Measurements from ENCODE around the gene SEMA6B. TPM values are rescaled to one million over a fixed set of nuclear protein-coding genes. Genes with fewer than 3 reads are reported as not detected.

SEMA6B gene
- polyA plus RNA-seq, 1 donor: 3.3 TPM

DNA sequence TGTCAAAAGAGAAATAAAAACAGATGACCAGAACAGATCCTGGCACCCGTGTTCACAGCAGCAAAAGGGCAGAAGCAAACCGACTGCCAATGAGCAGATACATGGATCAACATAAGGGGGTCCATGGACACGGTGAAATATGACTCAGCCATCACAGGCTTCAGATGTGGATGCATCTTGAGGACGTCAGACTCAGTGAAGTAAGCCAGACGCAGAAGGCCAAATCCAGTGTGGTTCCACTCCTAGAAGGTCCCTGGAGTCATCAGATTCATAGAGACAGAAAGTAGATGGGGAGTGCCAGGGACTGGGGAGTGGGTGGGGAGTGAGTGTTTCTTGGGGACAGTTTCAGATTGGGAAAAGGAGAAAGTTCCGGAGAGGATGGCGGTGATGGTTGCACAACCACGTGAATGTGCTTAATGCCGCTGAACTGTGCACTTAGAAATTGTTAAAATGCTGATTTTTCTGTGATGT lies 28.8 kb upstream of the SEMA6B start:
- Histone ChIP-seq H3K4me3 (ENCODE audit: low read length) (no peak overlapping the region), H3K4me1 (ENCODE audit: control insufficient read depth, insufficient read depth, low read length) (peaks cover 7% of the 10 kb centered on the region), H3K27ac (ENCODE audit: low read length) (no peak overlapping the region), H3K9me3 (ENCODE audit: control insufficient read depth, low read depth, low read length) (peaks cover 10% of the 10 kb centered on the region), H3K36me3 (ENCODE audit: control insufficient read depth, insufficient read depth, low read length) (no peaks in the 10 kb centered on the region), H3K27me3 (ENCODE audit: control insufficient read depth, insufficient read depth, low read length) (peaks cover 42% of the 10 kb centered on the region)
- no peak for DNase-seq
- WGBS (ENCODE audit: insufficient coverage, low lambda C conversion rate): no CpG with 5 or more reads among the region's 9 CpGs

DNA sequence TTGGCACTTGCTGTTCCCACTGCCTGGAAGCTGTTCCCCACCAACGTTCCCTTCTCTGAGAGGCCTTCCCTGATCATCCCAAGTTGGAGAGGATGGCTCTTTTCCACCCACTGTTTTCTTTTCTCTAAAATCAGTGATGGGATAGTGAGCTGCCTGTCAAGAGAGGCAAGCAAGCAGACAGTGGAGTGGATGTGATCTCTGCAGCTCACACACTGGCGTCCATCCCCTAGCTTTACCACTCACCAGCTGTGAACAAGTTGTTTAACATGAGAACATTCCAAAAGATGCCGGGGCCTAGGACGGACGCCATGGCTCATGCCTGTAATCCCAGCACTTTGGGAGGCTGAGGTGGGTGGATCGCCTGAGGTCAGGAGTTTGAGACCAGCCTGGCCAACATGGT lies 28.0 kb upstream of the SEMA6B start:
- DNase-seq: no peak
- no peaks in the 10 kb centered on the region for H3K36me3 ChIP-seq (ENCODE audit: control insufficient read depth, insufficient read depth, low read length)
- peaks cover 10% of the 10 kb centered on the region for H3K9me3 ChIP-seq (ENCODE audit: control insufficient read depth, low read depth, low read length)
- 100% methylated on average over 1 of the region's 6 CpGs for WGBS (ENCODE audit: insufficient coverage, low lambda C conversion rate)
- H3K4me3 ChIP-seq (ENCODE audit: low read length): no peak overlapping the region
- no peak overlapping the region for H3K27ac ChIP-seq (ENCODE audit: low read length)
- H3K27me3 ChIP-seq (ENCODE audit: control insufficient read depth, insufficient read depth, low read length): peaks cover 45% of the 10 kb centered on the region
- peaks cover 7% of the 10 kb centered on the region for H3K4me1 ChIP-seq (ENCODE audit: control insufficient read depth, insufficient read depth, low read length)

DNA sequence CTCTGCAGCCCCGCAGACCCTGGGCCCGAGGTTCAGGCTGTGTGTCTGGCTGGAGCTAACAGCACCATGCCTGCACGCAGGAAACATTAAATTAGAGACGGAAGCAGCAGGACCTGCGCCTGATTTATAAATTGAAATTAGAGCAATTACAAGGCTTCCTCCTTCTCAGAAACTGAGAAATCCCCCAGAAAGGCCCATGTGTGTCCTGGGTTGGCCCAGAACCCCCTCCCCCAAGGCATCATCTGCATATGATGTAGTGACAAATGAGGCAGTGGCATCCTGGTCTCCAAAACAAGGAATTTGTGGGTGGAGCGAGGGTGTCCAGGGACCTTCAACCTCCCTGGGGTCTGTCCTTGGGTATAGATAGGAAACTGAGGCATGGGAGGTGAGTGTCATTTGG lies 27.2 kb upstream of the SEMA6B start:
- Histone ChIP-seq H3K36me3 (ENCODE audit: control insufficient read depth, insufficient read depth, low read length) (no peaks in the 10 kb centered on the region), H3K4me3 (ENCODE audit: low read length) (no peak overlapping the region), H3K4me1 (ENCODE audit: control insufficient read depth, insufficient read depth, low read length) (peaks cover 7% of the 10 kb centered on the region), H3K9me3 (ENCODE audit: control insufficient read depth, low read depth, low read length) (peaks cover 10% of the 10 kb centered on the region), H3K27me3 (ENCODE audit: control insufficient read depth, insufficient read depth, low read length) (peaks cover 51% of the 10 kb centered on the region), H3K27ac (ENCODE audit: low read length) (no peak overlapping the region)
- WGBS (ENCODE audit: insufficient coverage, low lambda C conversion rate): no CpG with 5 or more reads among the region's 6 CpGs
- DNase-seq: no peak

DNA sequence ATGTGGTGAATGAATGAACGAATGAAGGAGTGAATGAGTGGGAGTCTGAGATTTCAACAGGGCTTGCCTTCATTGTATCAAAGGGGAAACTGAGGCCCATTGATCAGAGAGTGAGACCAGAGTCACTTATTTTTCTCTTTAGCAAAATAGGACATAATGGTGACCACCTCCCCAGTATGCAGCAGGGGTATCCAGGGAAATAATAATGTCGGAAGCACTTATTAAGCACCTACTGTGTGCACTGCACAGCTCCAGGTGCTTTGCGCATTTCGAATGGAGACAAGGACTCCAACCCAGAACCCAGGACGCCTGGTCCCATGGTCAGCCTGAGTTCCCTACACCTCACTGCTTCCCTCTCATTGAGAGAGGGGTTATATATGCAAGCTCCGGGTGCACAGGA lies 26.8 kb upstream of the SEMA6B start:
- Histone ChIP-seq H3K36me3 (ENCODE audit: control insufficient read depth, insufficient read depth, low read length) (no peaks in the 10 kb centered on the region), H3K4me1 (ENCODE audit: control insufficient read depth, insufficient read depth, low read length) (peaks cover 7% of the 10 kb centered on the region), H3K9me3 (ENCODE audit: control insufficient read depth, low read depth, low read length) (peaks cover 10% of the 10 kb centered on the region), H3K27ac (ENCODE audit: low read length) (no peak overlapping the region), H3K4me3 (ENCODE audit: low read length) (no peak overlapping the region), H3K27me3 (ENCODE audit: control insufficient read depth, insufficient read depth, low read length) (peaks cover 50% of the 10 kb centered on the region)
- DNase-seq: no peak
- WGBS (ENCODE audit: insufficient coverage, low lambda C conversion rate): no CpG with 5 or more reads among the region's 6 CpGs

DNA sequence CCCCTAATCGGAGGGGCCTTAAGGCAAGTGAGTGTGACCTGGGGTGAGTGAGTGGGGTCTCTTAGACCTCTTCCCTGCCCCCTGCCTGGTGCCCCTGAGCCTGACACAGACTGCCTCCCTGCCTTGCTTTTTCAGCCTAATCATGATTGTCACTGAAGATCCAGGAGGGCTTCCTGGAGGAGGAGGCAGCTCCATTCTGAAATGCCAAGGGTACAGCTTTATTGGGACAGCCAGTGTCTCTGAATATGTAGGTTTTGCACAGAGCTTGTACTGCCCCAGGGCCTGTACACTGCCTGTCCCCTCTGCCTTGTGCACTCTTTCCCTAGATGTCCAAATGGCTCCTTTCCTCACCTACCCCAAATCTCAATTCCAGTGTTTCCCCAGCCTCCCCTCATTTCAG lies 26.1 kb upstream of the SEMA6B start:
- H3K27ac ChIP-seq (ENCODE audit: low read length): no peak overlapping the region
- H3K27me3 ChIP-seq (ENCODE audit: control insufficient read depth, insufficient read depth, low read length): peaks cover 54% of the 10 kb centered on the region
- H3K4me3 ChIP-seq (ENCODE audit: low read length): no peak overlapping the region
- WGBS (ENCODE audit: insufficient coverage, low lambda C conversion rate): no CpG with 5 or more reads among the region's 1 CpG
- DNase-seq: no peak
- H3K36me3 ChIP-seq (ENCODE audit: control insufficient read depth, insufficient read depth, low read length): no peaks in the 10 kb centered on the region
- peaks cover 10% of the 10 kb centered on the region for H3K9me3 ChIP-seq (ENCODE audit: control insufficient read depth, low read depth, low read length)
- peaks cover 7% of the 10 kb centered on the region for H3K4me1 ChIP-seq (ENCODE audit: control insufficient read depth, insufficient read depth, low read length)

DNA sequence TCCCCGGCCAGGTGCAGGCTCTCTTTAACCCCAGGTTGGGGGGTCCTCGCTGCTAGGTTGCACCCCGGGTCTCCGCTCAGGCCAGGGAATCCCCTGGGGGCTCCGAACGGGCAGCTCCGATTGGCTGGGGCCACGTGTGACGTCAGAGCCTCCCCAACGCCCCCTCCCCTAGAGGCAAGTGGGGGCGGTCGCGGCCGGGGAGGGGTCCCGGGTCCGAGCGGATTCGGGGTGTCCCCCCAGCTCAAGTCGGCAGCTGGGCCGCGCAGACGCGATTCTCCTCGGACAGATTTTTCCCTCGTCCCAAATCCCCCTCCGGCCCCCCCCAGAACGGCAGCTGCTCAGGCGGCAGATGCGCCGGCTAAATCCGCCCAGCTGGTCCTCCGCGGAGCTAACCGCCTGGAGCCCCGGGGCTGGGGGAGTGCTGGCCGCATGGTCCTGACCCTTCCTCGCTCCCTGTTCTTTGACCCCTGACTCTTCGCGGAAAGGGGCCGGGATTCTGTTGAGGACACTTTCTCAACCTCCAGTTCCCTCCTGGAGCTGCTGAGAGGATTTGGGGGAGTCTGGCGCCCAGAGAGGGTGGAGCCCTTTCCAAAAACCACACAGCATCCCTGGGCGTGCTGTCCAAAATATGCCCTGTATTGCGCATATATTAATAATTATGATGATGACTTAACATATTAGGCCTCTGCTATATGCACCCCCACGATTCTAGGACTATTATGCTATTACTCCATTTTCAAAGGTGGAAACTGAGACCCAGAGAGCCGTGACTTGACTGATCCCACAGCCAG lies 25.4 kb upstream of the SEMA6B start:
- Histone ChIP-seq H3K9me3 (ENCODE audit: control insufficient read depth, low read depth, low read length) (peaks cover 14% of the 10 kb centered on the region), H3K4me3 (ENCODE audit: low read length) (peak overlapping the region; percentile 38)

DNA sequence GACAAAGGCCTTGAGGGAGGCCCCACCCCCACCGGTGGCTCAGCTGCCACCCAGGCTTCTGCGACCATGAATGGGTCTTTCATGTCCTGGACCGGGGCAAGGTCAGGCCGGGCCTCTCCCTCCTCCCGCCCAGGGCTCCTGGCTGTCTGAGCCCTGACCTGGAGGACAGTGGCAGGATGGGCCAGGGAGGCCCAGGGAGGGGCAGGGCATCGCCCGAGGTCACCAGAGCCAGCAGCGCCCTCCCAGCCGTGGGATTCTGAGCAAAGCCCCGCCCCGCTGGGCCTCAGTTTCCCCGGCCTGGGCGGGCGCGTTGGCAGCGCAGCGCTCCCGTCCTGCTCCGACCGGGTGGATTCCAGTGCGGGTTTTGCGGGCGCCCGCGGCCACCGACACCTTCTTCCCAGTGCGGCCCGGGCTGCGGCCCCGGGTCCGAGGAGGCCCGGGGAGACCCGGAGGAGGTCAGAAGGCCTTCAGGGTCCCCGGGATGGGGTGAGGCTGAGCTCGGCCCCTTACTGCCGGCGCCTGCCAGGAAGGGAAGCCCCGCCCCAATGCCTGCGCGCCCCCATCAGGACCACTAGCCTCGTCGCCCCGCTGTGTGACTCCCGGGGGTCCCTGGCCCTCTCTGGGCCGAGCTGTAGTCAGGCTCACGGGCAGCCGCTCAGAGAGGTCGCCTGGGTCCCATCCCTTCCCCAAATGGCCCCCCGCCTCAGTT lies 24.6 kb upstream of the SEMA6B start:
- H3K4me1 ChIP-seq (ENCODE audit: control insufficient read depth, insufficient read depth, low read length): peaks cover 7% of the 10 kb centered on the region
- H3K27me3 ChIP-seq (ENCODE audit: control insufficient read depth, insufficient read depth, low read length): peaks cover 68% of the 10 kb centered on the region
- no peak overlapping the region for H3K27ac ChIP-seq (ENCODE audit: low read length)
- peak overlapping the region; percentile 38 for H3K4me3 ChIP-seq (ENCODE audit: low read length)
- no CpG with 5 or more reads among the region's 49 CpGs for WGBS (ENCODE audit: insufficient coverage, low lambda C conversion rate)
- peaks cover 14% of the 10 kb centered on the region for H3K9me3 ChIP-seq (ENCODE audit: control insufficient read depth, low read depth, low read length)
- H3K36me3 ChIP-seq (ENCODE audit: control insufficient read depth, insufficient read depth, low read length): no peaks in the 10 kb centered on the region
- peak in 1 of 2 donors; percentile 30 for DNase-seq

More for the DNA sequence above, 25.4 kb upstream of the SEMA6B start:
- no peak for DNase-seq
- 60% methylated on average over 1 of the region's 45 CpGs for whole genome bisulfite sequencing (ENCODE audit: insufficient coverage, low lambda C conversion rate)
- H3K27me3 ChIP-seq (ENCODE audit: control insufficient read depth, insufficient read depth, low read length): peaks cover 61% of the 10 kb centered on the region
- peaks cover 7% of the 10 kb centered on the region for H3K4me1 ChIP-seq (ENCODE audit: control insufficient read depth, insufficient read depth, low read length)
- H3K36me3 ChIP-seq (ENCODE audit: control insufficient read depth, insufficient read depth, low read length): no peaks in the 10 kb centered on the region
- no peak overlapping the region for H3K27ac ChIP-seq (ENCODE audit: low read length)

DNA sequence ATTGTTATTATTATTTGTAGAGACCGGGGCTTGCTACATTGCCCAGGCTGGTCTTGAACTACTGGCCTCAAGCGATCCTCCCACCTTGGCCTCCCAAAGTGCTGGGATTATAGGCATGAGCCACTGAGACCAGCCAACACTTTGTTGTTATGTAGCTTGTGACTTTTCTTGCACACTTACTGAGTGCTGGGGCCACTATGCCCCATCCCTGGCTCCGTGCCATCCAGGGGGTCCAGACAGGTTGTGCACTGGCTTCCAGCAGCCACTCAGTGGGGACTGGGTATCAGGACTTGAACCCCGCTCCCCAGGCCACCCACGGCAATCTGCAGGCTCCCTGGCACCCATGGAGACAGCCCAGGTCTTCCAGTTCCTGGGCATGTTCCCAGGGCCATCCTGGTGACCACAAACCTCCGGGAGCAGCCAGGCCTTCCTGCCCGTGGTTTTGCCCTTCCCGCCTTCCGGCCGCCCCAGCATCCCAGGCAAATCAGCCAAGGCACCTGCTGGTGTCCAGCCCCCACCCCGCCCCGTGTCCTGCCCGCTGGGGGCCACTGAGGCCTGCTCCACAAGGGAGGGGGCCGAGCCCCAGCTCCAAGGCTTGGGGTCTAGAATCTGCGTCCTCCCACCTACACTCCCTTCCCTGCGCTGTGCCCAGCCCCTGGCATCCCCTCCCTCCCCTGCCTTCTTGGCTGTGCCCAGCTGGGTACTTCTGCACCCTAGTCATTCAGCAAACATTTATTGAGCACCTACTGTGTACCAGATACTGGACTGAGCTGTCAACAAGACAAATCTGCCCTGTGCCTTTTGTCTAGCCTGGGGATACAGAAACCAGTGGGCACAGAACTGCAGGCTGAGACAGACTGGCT lies 23.7 kb upstream of the SEMA6B start:
- DNase-seq: no peak
- Histone ChIP-seq H3K27me3 (ENCODE audit: control insufficient read depth, insufficient read depth, low read length) (peaks cover 76% of the 10 kb centered on the region), H3K4me3 (ENCODE audit: low read length) (no peak overlapping the region), H3K4me1 (ENCODE audit: control insufficient read depth, insufficient read depth, low read length) (peaks cover 7% of the 10 kb centered on the region), H3K36me3 (ENCODE audit: control insufficient read depth, insufficient read depth, low read length) (no peaks in the 10 kb centered on the region), H3K27ac (ENCODE audit: low read length) (no peak overlapping the region), H3K9me3 (ENCODE audit: control insufficient read depth, low read depth, low read length) (peaks cover 14% of the 10 kb centered on the region)
- no CpG with 5 or more reads among the region's 16 CpGs for WGBS (ENCODE audit: insufficient coverage, low lambda C conversion rate)

DNA sequence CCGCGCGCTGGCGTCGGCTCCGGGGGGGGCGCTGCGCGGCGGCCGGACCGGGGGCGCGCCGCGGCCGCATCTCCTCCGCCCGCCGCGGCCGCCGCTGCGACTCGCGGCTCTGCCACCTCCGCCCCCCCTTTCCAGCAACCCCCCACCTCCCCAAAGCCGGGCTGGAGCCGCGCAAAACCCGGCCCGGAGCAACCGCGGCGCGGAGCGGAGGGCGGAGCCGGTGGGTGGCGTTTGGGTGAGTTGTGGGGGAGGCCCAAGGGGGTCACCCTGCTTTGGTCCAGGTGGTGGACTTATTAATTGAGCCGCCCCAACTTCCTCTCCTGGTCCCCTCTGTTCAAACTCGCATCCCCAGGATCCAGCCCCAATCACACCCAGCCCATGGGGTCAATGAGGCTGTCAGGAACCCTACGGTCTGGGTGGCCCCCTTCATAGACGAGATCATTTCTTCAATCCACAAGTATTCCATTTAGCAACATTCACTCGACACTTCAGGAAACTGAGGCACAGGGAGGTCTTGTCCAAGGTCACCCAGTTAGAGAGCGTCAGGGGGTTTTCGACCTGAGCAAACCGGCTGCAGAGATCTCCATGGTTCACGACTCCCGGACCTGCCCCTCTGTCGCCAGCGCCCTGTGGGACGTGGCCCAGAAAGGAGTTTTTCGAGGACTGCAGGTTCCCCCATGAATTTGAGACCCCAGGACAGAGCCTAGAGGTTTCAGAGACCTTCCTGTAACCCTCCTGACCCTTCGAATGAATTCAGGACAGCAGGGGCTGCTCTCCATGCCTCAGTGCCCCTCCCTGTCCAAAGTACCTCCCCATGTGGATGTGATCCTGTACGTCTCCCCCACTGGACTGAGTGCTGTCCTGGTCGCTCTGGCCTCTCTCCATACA lies 22.4 kb upstream of the SEMA6B start:
- H3K27me3 ChIP-seq (ENCODE audit: control insufficient read depth, insufficient read depth, low read length): peaks cover 80% of the 10 kb centered on the region
- H3K36me3 ChIP-seq (ENCODE audit: control insufficient read depth, insufficient read depth, low read length): no peaks in the 10 kb centered on the region
- WGBS (ENCODE audit: insufficient coverage, low lambda C conversion rate): 34% methylated on average over 2 of the region's 57 CpGs
- no peak overlapping the region for H3K4me3 ChIP-seq (ENCODE audit: low read length)
- no peak for DNase-seq
- no peak overlapping the region for H3K27ac ChIP-seq (ENCODE audit: low read length)
- peaks cover 7% of the 10 kb centered on the region for H3K4me1 ChIP-seq (ENCODE audit: control insufficient read depth, insufficient read depth, low read length)
- H3K9me3 ChIP-seq (ENCODE audit: control insufficient read depth, low read depth, low read length): peaks cover 14% of the 10 kb centered on the region
